HG03045 (cell line): ENCODE measurements around the gene ALMS1.
"Not testable (repeated sequence)": the region's sequence is repeated elsewhere in the genome, so short reads cannot be mapped to it uniquely, and the experiment has no call there.

Experiments used
- ATAC-seq: cut with Tn5 transposase; IDR thresholded peaks from one replicate; pipeline ENCODE4 v1.9.1; 2021; ENCODE audit warnings: mild to moderate bottlenecking, moderate library complexity; ENCODE audit not compliant: unreplicated experiment

ALMS1 gene, protein sequence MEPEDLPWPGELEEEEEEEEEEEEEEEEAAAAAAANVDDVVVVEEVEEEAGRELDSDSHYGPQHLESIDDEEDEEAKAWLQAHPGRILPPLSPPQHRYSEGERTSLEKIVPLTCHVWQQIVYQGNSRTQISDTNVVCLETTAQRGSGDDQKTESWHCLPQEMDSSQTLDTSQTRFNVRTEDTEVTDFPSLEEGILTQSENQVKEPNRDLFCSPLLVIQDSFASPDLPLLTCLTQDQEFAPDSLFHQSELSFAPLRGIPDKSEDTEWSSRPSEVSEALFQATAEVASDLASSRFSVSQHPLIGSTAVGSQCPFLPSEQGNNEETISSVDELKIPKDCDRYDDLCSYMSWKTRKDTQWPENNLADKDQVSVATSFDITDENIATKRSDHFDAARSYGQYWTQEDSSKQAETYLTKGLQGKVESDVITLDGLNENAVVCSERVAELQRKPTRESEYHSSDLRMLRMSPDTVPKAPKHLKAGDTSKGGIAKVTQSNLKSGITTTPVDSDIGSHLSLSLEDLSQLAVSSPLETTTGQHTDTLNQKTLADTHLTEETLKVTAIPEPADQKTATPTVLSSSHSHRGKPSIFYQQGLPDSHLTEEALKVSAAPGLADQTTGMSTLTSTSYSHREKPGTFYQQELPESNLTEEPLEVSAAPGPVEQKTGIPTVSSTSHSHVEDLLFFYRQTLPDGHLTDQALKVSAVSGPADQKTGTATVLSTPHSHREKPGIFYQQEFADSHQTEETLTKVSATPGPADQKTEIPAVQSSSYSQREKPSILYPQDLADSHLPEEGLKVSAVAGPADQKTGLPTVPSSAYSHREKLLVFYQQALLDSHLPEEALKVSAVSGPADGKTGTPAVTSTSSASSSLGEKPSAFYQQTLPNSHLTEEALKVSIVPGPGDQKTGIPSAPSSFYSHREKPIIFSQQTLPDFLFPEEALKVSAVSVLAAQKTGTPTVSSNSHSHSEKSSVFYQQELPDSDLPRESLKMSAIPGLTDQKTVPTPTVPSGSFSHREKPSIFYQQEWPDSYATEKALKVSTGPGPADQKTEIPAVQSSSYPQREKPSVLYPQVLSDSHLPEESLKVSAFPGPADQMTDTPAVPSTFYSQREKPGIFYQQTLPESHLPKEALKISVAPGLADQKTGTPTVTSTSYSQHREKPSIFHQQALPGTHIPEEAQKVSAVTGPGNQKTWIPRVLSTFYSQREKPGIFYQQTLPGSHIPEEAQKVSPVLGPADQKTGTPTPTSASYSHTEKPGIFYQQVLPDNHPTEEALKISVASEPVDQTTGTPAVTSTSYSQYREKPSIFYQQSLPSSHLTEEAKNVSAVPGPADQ (N-terminal part only)

DNA sequence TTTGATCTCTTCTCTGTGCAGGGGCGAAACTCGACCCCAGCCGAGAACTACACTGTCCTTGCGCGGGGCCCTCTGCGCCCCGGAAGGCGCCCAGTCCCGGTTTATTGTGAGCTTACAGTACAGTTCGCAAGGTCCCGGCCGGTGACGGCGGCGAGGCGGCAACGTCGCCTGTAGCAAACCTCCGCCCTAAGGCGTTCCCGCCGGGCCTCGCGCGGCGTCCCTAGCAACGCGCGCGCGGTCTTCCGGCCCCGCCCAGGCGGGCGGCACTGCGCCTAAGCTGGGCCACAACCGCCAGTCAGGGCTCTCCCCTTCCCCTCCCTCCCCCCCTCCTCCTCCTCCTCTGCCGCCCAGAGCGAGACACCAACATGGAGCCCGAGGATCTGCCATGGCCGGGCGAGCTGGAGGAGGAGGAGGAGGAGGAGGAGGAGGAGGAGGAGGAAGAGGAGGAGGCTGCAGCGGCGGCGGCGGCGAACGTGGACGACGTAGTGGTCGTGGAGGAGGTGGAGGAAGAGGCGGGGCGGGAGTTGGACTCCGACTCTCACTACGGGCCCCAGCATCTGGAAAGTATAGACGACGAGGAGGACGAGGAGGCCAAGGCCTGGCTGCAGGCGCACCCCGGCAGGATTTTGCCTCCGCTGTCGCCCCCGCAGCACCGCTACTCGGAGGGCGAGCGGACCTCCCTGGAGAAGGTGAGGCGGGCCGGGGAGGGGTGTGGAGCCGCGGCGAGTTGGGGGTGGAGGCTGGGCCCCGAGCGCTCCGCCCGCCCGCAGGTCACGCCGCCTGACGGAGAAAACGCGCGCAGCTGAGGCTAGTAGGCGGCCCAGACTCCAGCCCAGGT is at the start of gene ALMS1:
Gene ALMS1, plus strand, starts transcription at position 333 of the 838 bp plus-strand sequence. Its CDS starts 33 bp downstream, at position 366.
- ATAC-seq = peak; percentile 90

DNA sequence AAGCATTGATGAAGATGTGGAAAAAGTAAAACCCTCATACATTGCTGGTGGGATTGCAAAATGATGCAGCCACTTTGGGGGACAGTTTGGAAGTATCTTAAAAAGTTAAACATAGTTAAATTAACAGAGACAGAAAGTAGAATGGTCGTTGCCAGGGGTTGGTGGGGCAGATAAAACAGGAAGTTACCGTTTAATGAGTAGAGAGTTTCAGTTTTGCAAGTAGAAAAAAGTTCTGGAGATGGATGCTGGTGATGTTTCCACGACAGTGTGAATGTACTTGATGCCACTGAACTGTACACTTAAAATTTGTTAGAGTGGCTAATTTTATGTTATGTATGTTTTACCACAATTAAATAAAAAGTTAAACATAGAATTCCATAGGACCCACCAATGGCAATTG is 47.8 kb upstream of the ALMS1 start:
- no peak for ATAC-seq

DNA sequence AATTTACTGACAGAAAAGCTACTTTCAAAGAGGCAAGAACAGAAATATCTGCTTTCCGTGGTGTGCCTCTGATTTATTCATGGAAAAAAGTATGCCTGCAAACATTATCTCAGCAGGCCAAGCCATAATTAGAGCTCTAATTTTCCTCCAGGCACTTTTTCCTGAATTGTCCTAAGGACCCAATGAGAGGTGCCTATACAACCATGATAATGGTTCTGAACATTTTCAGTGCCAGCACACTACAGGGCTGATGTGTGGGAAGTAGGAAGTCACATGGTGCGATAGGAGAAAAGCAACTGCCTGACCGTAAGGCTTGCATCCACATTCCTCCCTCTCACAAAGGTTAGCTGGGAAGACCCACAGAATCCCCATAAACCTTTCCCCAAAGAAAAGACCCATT is 46.4 kb upstream of the ALMS1 start:
- ATAC-seq = no peak

DNA sequence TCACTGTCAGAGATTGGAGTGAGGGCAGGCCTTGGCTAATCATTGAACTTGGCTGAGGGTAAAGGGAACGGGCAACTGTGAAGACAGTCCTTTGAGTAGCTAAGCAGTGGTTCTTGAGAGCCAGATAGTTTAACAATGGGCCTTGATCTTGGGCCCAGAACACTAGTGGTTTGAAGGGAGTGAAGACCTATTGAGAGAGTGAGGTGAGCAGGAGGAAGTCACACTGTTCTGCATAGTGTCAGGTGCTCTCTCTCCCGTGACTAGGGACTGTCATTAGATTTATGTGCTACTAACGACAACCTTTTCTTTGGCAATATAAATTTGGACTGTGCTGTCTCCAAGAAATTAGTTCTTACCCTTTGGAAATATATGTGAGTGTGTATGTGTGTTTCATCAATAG is 44.6 kb upstream of the ALMS1 start:
- no peak for ATAC-seq

DNA sequence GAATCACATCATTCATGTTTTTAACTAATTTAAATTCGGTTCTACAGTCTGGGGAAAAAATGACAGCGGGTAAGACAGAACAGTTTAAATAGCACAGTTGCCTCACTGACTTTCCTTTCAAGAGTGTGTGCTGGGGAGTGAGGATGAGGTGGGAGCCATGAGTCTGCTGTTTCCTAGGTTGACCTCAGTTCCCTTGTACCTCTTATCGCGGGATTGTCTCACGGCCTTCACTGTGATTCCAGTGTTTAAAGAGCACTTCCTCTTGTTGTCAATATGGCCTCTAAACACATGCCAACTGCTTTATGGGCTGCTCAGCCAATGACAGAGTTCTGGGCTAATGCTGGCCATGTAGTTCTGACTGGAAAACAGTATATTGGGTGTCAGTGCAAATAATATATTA is 41.6 kb upstream of the ALMS1 start:
- ATAC-seq = no peak

DNA sequence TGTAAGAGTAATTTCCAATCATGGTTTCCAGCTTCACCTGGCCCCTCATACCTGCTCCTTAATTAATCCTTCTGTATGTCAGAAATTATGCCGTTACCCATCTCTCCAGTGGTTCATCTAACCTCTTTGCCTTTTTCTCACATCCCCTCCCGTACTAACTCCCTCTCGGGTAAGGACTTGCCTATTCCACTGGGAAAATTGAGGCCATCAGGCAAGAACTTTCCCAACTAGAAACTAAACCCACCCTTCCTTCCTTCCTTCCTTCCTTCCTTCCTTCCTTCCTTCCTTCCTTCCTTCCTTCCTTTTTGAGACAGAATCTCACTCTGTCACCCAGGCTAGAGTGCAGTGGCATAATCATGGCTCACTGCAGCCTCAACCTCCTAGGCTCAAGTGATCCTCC is 40.9 kb upstream of the ALMS1 start:
- ATAC-seq = not testable (repeated sequence)

DNA sequence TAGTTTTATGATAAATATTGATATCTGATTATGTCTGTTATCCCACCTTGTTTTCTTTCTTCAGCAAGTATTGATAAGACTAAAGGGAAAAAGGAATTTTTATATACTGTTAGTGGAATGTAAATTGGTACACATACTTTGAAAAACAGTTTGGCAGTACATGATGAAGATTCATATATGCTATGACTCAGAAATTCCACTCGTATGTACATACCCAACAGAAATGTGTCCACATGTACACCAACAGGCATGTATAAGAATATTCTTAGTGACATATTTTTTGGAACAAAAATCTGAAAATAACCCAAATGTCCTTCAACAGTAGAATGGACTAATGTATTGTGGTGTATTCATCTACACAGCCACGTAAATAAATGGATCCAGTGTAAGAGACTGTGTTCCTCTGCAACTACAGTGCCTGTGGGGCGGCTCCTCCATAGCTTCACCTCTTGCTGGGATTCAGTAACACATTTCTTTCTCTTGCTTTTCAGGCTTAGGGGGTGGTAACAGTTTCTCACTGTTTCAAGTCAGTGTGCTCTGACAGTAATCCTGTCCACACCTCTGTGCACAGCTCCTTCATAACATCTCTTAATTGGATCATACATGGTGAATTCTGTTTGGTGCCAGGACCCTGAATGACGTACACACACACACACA is 35.5 kb upstream of the ALMS1 start:
- ATAC-seq = no peak

DNA sequence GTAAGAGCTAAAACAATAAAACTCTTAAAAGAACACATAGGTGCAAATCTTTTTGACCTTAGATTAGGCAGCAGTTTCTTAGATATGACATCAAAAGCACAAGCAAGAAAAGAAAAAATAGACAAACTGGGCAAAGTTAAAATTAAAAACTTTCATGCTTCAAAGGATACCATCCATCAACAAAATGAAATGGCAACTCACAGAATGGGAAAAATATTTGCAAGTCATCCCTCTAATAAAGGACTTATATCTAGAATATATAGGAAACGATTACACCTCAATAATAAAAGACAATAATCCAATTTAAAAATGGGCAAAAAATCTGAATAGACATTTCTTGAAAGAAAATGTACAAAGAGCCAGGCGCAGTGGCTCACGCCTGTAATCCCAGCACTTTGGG is 29.5 kb upstream of the ALMS1 start:
- no peak for ATAC-seq

DNA sequence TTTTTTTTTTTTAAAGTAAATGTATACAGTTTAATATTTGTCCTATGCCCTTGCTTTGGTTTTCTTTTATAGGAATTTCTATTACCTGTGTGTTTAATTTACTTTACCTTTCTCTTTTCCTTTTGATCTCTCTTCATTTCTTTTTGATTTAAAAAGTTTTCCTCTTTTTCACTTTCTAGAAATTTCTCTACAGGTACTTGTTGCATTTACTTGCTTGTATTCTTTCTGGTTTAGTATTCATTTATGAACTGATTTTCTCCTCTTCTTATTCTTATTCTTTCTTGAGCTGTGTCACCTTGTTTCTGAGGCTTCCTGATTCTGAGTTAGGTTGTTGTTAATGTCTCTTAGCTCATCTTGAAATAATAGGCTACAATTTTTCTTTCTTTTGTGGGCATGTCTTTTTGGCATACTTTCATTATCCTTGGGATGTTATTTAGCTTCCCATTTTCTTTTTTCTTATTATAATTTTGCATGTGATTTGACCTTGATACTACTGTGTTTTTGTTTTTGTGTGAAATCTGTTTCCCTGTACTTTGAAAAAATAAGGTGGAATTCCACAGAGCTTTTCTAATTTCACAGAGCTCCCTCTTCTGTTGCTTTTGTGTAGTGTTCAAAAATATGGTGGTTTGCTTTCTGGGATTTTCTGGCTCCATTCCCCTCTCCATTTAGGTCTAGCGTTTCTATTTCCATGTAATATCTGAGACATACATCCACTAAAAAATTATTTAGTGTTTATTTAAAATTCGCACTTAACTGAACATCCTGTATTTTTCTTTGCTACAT is 25.5 kb upstream of the ALMS1 start:
- ATAC-seq = no peak

DNA sequence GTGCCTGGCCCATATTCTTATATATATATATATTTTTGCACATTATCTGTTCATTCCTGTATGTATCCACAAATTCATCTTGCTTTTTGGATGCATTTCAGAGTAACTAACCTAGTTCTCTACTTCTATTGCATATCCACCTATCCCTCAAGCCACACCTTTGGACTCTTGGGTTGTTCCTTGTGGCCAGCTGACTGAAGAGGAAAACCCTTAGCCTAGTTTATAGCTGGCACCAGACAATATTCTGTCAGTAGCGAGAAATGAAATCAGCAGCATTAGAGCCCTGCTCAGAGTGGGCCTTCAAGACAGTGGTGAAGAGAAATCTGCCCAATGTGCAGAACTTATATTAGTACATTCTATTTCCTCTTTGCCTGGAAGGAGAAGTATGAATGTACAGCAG is 19.6 kb upstream of the ALMS1 start:
- no peak for ATAC-seq

DNA sequence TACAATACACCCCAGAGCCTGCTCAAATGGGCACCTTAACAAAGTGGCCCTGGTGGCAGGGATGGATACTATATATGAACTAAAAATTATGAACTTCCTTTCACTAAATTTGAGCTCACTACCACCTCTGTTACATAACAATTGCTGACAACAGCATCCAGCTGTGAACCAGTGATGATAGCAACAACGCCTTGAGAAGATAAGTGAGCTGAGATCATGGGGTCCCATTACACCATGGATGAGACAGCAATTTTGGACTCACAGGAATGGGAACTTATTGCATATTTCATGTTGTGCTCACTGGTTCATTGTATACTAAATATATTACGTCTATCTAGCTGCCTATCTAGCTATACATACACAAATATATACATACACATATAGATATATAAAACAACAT is 16.9 kb upstream of the ALMS1 start:
- ATAC-seq = no peak

DNA sequence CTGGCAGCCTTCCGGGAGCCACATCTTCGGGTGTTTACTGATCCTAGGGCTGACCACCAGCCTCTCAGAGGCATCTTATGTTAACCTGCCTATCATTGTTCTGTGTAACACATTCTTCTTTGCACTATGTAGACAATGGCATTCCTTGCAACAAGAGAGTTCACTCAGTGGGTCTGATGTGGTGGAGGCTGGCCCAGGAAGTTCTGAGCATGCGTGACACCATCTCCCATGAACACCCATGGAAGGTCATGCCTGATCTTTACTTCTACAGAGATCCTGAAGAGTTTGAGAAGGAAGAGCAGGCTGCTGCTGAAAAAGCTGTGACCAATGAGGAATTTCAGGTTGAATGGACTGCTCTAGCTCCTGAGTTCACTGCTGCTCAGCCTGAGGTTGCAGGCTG is 15.3 kb upstream of the ALMS1 start:
- no peak for ATAC-seq

DNA sequence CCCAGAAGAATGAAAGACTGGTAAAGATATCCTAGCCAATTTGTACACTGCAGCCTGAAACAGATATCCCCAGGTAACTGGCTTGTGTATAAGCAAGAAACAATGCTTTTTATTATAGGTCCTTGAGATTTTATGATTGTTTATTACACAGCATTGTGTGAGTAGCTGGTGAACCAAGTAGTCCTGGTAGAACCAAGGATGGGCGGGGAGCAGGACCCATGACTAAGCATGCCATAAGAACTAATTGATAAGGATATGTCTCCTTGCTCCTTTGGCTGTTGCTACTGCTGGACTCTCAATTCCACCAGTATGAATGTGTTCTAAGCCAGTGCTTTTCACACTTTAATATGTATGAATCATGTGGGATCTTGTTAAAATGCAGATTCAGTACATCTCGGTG is 12.3 kb upstream of the ALMS1 start:
- ATAC-seq = no peak

DNA sequence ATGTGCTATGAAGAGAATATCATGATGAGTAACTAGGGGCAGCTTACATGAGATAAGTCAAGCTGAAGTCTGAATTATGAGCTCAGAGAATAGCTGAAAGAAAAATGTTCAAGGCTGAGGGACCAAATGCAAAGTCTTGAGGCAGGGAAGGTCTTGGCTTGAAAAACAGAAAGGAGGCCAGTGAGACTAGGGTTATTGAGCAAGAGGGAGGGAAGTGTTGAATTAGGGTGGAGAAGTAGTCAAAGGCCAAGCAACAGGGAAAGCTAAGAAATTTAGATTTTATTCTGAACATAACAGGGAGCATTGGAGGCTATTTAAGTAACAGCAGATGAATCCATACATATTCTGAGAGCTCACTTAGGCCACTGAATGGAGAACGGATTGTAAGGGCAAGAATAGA is 11.4 kb upstream of the ALMS1 start:
- no peak for ATAC-seq

DNA sequence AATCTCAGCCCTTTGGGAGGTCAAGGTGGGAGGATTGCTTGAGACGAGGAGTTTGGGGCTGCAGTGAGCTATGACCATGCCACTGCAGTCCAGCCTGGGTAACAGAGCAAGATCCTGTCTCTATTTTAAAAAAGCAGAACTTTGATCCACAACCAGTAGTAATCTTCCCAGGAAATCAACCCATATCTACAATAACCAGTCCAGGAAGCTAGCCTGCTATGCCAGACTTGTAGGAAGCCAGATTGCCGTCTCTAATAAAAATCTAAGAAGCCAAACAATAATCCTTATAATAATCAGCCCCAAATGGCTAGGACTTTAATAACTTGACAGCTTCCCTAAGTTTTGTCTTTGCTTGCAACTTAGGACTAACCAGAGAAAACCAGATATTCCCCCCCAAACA is 9.0 kb upstream of the ALMS1 start:
- ATAC-seq = no peak

DNA sequence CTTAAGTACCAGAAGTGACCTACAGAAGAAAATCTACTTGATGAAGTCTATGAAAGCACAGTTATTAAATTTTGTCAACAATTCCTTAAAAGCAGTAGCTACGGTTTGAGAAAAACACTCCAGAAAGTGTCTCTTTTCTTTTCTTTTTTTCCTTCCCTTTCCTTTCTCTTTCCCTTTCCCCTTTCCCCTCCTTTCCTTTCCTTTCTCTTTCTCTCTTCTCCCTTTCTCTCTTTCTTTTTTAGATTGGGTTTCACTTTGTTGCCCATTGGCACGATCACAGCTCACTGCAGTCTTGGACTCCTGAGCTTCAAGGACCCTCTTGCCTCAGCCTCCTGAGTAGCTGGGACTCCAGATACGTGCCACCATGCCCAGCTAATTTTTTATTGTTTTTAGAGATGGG is 2.6 kb upstream of the ALMS1 start:
- no peak for ATAC-seq

DNA sequence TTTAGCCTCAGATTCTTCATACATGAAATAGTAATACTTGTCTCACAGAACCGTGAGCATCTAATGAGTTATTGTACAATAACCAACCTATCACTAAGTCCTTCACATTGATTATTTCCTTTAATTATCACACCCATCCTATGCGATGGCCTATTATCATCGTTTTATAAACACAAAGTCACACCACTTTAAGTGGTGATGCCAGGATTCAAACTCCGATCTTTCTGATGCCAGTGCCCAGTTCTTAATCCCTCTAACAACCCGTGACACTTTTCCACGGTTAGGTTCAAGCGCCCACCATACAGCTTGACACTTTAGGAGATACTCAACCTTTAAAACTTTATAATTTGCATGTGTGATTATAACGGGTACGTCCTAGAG is 523 bp upstream of the ALMS1 start:
- ATAC-seq = no peak

DNA sequence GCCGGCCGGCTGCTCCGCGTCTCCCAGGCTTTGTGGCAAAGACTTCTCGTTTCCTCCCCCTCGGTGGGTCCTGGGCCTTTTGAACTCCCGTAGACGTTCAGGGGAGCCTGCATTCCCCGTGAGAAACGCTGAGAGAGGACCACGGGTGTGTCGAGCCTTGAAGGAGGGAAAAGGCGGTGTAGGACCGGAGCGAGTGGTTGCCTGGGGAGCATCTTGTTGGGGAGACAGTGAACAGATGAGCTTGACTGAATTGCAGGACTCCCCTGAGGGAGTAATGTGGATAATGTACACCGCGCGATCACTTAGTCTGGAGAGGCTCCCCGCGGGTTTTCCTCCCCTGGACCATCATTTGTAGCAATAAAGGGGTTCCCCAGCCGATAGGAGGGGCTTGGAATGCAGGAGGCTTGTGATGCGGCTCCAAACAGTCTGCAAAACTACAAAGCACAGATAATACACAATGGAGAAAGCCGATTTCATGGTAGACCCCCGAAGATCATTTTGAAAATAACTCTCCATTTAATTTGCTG is 769 bp downstream of the ALMS1 start:
- ATAC-seq = peak; percentile 15
